ENCODE measurements around the gene CCDC88C. TPM values are rescaled to one million over a fixed set of nuclear protein-coding genes. Genes with fewer than 3 reads are reported as not detected.

CCDC88C gene
- total and polyA plus RNA-seq, 2 donors, result 14.6 to 19.7 TPM

GRCh38 chr14:91265404-91265803 is 152.2 kb downstream of the CCDC88C start:
- no peak overlapping the region for H3K27ac ChIP-seq (ENCODE audit: low read depth)
- no peaks in the 10 kb centered on the region for H3K36me3 ChIP-seq (ENCODE audit: insufficient read depth)
- no peak for DNase-seq (ENCODE audit: extremely low spot score)
- peaks cover 2% of the 10 kb centered on the region for H3K4me1 ChIP-seq (ENCODE audit: insufficient read depth)
- WGBS, result 92% methylated on average over 7 of the region's 7 CpGs
- no peak overlapping the region for H3K4me3 ChIP-seq (ENCODE audit: low read depth, low read length)

- Histone ChIP-seq H3K36me3 (ENCODE audit: insufficient read depth) (no peaks in the 10 kb centered on the region), H3K4me1 (ENCODE audit: insufficient read depth) (no peaks in the 10 kb centered on the region), H3K27ac (ENCODE audit: low read depth) (no peak overlapping the region), H3K4me3 (ENCODE audit: low read depth, low read length) (peak overlapping the region; percentile 46)
- no peak for DNase-seq (ENCODE audit: extremely low spot score)
- 12% methylated on average over 69 of the region's 69 CpGs for WGBS
Measured at GRCh38 chr14:91264151-91265150, 153.2 kb downstream of the CCDC88C start.

- Histone ChIP-seq H3K4me1 (ENCODE audit: insufficient read depth) (no peaks in the 10 kb centered on the region), H3K27ac (ENCODE audit: low read depth) (no peak overlapping the region), H3K4me3 (ENCODE audit: low read depth, low read length) (no peak overlapping the region), H3K36me3 (ENCODE audit: insufficient read depth) (no peaks in the 10 kb centered on the region)
- 98% methylated on average over 2 of the region's 2 CpGs for WGBS
- no peak for DNase-seq (ENCODE audit: extremely low spot score)
Measured at GRCh38 chr14:91263329-91263728, 154.3 kb downstream of the CCDC88C start.

- Histone ChIP-seq H3K4me1 (ENCODE audit: insufficient read depth) (no peaks in the 10 kb centered on the region), H3K36me3 (ENCODE audit: insufficient read depth) (no peaks in the 10 kb centered on the region), H3K4me3 (ENCODE audit: low read depth, low read length) (no peak overlapping the region), H3K27ac (ENCODE audit: low read depth) (no peak overlapping the region)
- DNase-seq (ENCODE audit: extremely low spot score), result no peak
- WGBS, result 89% methylated on average over 11 of the region's 11 CpGs
Measured at GRCh38 chr14:91261986-91262549, 155.6 kb downstream of the CCDC88C start.

GRCh38 chr14:91261115-91261514 is 156.5 kb downstream of the CCDC88C start:
- no peaks in the 10 kb centered on the region for H3K4me1 ChIP-seq (ENCODE audit: insufficient read depth)
- H3K27ac ChIP-seq (ENCODE audit: low read depth), result no peak overlapping the region
- DNase-seq (ENCODE audit: extremely low spot score), result no peak
- no peak overlapping the region for H3K4me3 ChIP-seq (ENCODE audit: low read depth, low read length)
- no peaks in the 10 kb centered on the region for H3K36me3 ChIP-seq (ENCODE audit: insufficient read depth)
- WGBS, result 87% methylated on average over 5 of the region's 5 CpGs

GRCh38 chr14:91258876-91259275 is 158.7 kb downstream of the CCDC88C start:
- Histone ChIP-seq H3K4me1 (ENCODE audit: insufficient read depth) (no peaks in the 10 kb centered on the region), H3K4me3 (ENCODE audit: low read depth, low read length) (no peak overlapping the region), H3K36me3 (ENCODE audit: insufficient read depth) (no peaks in the 10 kb centered on the region), H3K27ac (ENCODE audit: low read depth) (no peak overlapping the region)
- 91% methylated on average over 3 of the region's 3 CpGs for WGBS
- no peak for DNase-seq (ENCODE audit: extremely low spot score)

GRCh38 chr14:91258011-91258618 is 159.5 kb downstream of the CCDC88C start:
- H3K36me3 ChIP-seq (ENCODE audit: insufficient read depth), result no peaks in the 10 kb centered on the region
- 52% methylated on average over 16 of the region's 16 CpGs for WGBS
- no peak overlapping the region for H3K27ac ChIP-seq (ENCODE audit: low read depth)
- H3K4me1 ChIP-seq (ENCODE audit: insufficient read depth), result peaks cover 2% of the 10 kb centered on the region
- H3K4me3 ChIP-seq (ENCODE audit: low read depth, low read length), result no peak overlapping the region
- no peak for DNase-seq (ENCODE audit: extremely low spot score)

GRCh38 chr14:91257328-91258010 is 160.2 kb downstream of the CCDC88C start:
- Histone ChIP-seq H3K4me3 (ENCODE audit: low read depth, low read length) (no peak overlapping the region), H3K4me1 (ENCODE audit: insufficient read depth) (peaks cover 2% of the 10 kb centered on the region), H3K27ac (ENCODE audit: low read depth) (no peak overlapping the region), H3K36me3 (ENCODE audit: insufficient read depth) (no peaks in the 10 kb centered on the region)
- no peak for DNase-seq (ENCODE audit: extremely low spot score)
- WGBS, result 41% methylated on average over 8 of the region's 8 CpGs

- no peak for DNase-seq (ENCODE audit: extremely low spot score)
- Histone ChIP-seq H3K4me1 (ENCODE audit: insufficient read depth) (peaks cover 2% of the 10 kb centered on the region), H3K36me3 (ENCODE audit: insufficient read depth) (no peaks in the 10 kb centered on the region), H3K27ac (ENCODE audit: low read depth) (no peak overlapping the region), H3K4me3 (ENCODE audit: low read depth, low read length) (no peak overlapping the region)
- 50% methylated on average over 1 of the region's 1 CpG for WGBS
Measured at GRCh38 chr14:91256661-91257060, 161.0 kb downstream of the CCDC88C start.

- no peak overlapping the region for H3K4me3 ChIP-seq (ENCODE audit: low read depth, low read length)
- H3K36me3 ChIP-seq (ENCODE audit: insufficient read depth), result no peaks in the 10 kb centered on the region
- H3K27ac ChIP-seq (ENCODE audit: low read depth), result no peak overlapping the region
- DNase-seq (ENCODE audit: extremely low spot score), result no peak
- H3K4me1 ChIP-seq (ENCODE audit: insufficient read depth), result peaks cover 2% of the 10 kb centered on the region
- WGBS, result 77% methylated on average over 9 of the region's 9 CpGs
Measured at GRCh38 chr14:91255026-91255695, 162.5 kb downstream of the CCDC88C start.

GRCh38 chr14:91254461-91254860 is 163.2 kb downstream of the CCDC88C start:
- H3K4me1 ChIP-seq (ENCODE audit: insufficient read depth), result peaks cover 2% of the 10 kb centered on the region
- no peak for DNase-seq (ENCODE audit: extremely low spot score)
- H3K4me3 ChIP-seq (ENCODE audit: low read depth, low read length), result no peak overlapping the region
- no peaks in the 10 kb centered on the region for H3K36me3 ChIP-seq (ENCODE audit: insufficient read depth)
- 84% methylated on average over 3 of the region's 3 CpGs for WGBS
- H3K27ac ChIP-seq (ENCODE audit: low read depth), result no peak overlapping the region

- WGBS, result 41% methylated on average over 20 of the region's 20 CpGs
- H3K27ac ChIP-seq (ENCODE audit: low read depth), result peak overlapping the region; percentile 26
Measured at GRCh38 chr14:91253795-91254323, 163.8 kb downstream of the CCDC88C start.

More at GRCh38 chr14:91253795-91254323, 163.8 kb downstream of the CCDC88C start:
- peaks cover 2% of the 10 kb centered on the region for H3K4me1 ChIP-seq (ENCODE audit: insufficient read depth)
- H3K36me3 ChIP-seq (ENCODE audit: insufficient read depth), result no peaks in the 10 kb centered on the region
- no peak for DNase-seq (ENCODE audit: extremely low spot score)
- H3K4me3 ChIP-seq (ENCODE audit: low read depth, low read length), result peak overlapping the region; percentile 57
